HepG2 (cell line): Measurements from ENCODE around the gene PSKH1. TPM values are rescaled to one million over a fixed set of nuclear protein-coding genes. Genes with fewer than 3 reads are reported as not detected.

Experiments
- AFF4 ChIP-seq: sonication (generic); formaldehyde crosslinking; IDR thresholded peaks from 2 replicates; pipeline ENCODE4 v1.4.0; 2020; ENCODE audit warnings: missing genetic modification reagents
- ATAD3A ChIP-seq: sonication (generic); formaldehyde crosslinking; IDR thresholded peaks from 2 replicates; pipeline ENCODE4 v1.4.0; 2020; ENCODE audit warnings: missing genetic modification reagents
- ATF6 ChIP-seq: sonication (generic); formaldehyde crosslinking; conservative IDR thresholded peaks from 2 replicates; pipeline ENCODE4 v1.4.0; 2020; ENCODE audit warnings: missing genetic modification reagents
- ETV5 ChIP-seq: IDR thresholded peaks from 2 replicates; pipeline ENCODE4 v1.6.1; 2018; ENCODE audit warnings: missing biosample characterization, missing genetic modification reagents, inconsistent platforms, borderline replicate concordance
- GZF1 ChIP-seq: sonication (generic); formaldehyde crosslinking; IDR thresholded peaks from 2 replicates; pipeline ENCODE4 v1.5.1; 2020; ENCODE audit warnings: mild to moderate bottlenecking, missing genetic modification reagents
- KDM5B ChIP-seq: sonication (generic); formaldehyde crosslinking; IDR thresholded peaks from 2 replicates; pipeline ENCODE4 v1.4.0; 2020; ENCODE audit warnings: missing genetic modification reagents, mild to moderate bottlenecking, borderline replicate concordance
- MEIS1 ChIP-seq: sonication (generic); formaldehyde crosslinking; IDR thresholded peaks from 2 replicates; pipeline ENCODE4 v1.9.0; 2021; ENCODE audit warnings: mild to moderate bottlenecking, missing genetic modification reagents, moderate library complexity, borderline replicate concordance
- NFE2 ChIP-seq: sonication (generic); formaldehyde crosslinking; IDR thresholded peaks from 2 replicates; pipeline ENCODE4 v1.4.0; 2020; ENCODE audit warnings: missing genetic modification reagents
- PAX8 ChIP-seq: sonication (generic); formaldehyde crosslinking; IDR thresholded peaks from 2 replicates; pipeline ENCODE4 v1.8.0; 2022; ENCODE audit warnings: mild to moderate bottlenecking, missing genetic modification reagents, borderline replicate concordance
- RXRA ChIP-seq: sonication (generic); formaldehyde crosslinking; IDR thresholded peaks from 2 replicates; pipeline ENCODE4 v1.5.1; 2020; ENCODE audit warnings: missing genetic modification reagents
- SOX13 ChIP-seq, 3 experiments: fragments of 450-650 bp in 1 of 3; sonication (generic) in 1 of 3; formaldehyde crosslinking in 1 of 3; IDR thresholded peaks in 2 of 3; conservative IDR thresholded peaks in 1 of 3; 2 replicates each; pipeline versions ENCODE4 v1.5.0 to v1.6.1; 2016 to 2020; ENCODE audit warnings: antibody characterized with exemption in 1 of 3, mild to moderate bottlenecking in 1 of 3, missing compliant biosample characterization in 1 of 3, missing genetic modification reagents in 1 of 3, moderate library complexity in 1 of 3
- SP2 ChIP-seq: sonication (generic); formaldehyde crosslinking; IDR thresholded peaks from 2 replicates; pipeline ENCODE4 v1.5.1; 2020; ENCODE audit warnings: mild to moderate bottlenecking, missing genetic modification reagents
- ZIK1 ChIP-seq: sonication (generic); formaldehyde crosslinking; IDR thresholded peaks from 2 replicates; pipeline ENCODE4 v1.5.0; 2020; ENCODE audit warnings: mild to moderate bottlenecking, low read depth, missing genetic modification reagents, borderline replicate concordance
- ZNF12 ChIP-seq: sonication (generic); formaldehyde crosslinking; IDR thresholded peaks from 2 replicates; pipeline ENCODE4 v1.5.0; 2020; ENCODE audit warnings: missing genetic modification reagents
- ZNF224 ChIP-seq: sonication (generic); formaldehyde crosslinking; IDR thresholded peaks from 2 replicates; pipeline ENCODE4 v1.5.0; 2020; ENCODE audit warnings: mild to moderate bottlenecking, missing genetic modification reagents
- ZNF337 ChIP-seq: sonication (generic); formaldehyde crosslinking; IDR thresholded peaks from 2 replicates; pipeline ENCODE4 v1.5.1; 2020; ENCODE audit warnings: missing genetic modification reagents, low read depth, mild to moderate bottlenecking, borderline replicate concordance
- ZNF550 ChIP-seq: sonication (generic); formaldehyde crosslinking; IDR thresholded peaks from 2 replicates; pipeline ENCODE4 v1.4.0; 2020; ENCODE audit warnings: mild to moderate bottlenecking, missing genetic modification reagents, borderline replicate concordance
- ZNF747 ChIP-seq: sonication (generic); formaldehyde crosslinking; IDR thresholded peaks from 2 replicates; pipeline ENCODE4 v1.8.1; 2023; ENCODE audit warnings: missing genetic modification reagents, mild to moderate bottlenecking, borderline replicate concordance
- ZNF782 ChIP-seq: sonication (generic); formaldehyde crosslinking; IDR thresholded peaks from 2 replicates; pipeline ENCODE4 v1.4.0; 2020; ENCODE audit warnings: missing genetic modification reagents, mild to moderate bottlenecking, borderline replicate concordance
- polyA plus RNA-seq, 8 experiments: library from polyadenylated mRNA; depleted of rRNA in 3 of 8; stranded (reverse) in 7 of 8; unstranded in 1 of 8; fragments of >200 nt; fragmentation: Illumina TruSeq in 4 of 8; extraction: Trizol in 4 of 8; gene quantifications; 2 replicates each; pipeline versions ENCODE4 v1.2.1 to v1.2.3, GENCODE V29; 2011 to 2016; ENCODE audit warnings: low read depth in 4 of 8, missing spikeins in 1 of 8, mixed read lengths in 1 of 8; ENCODE audit not compliant: insufficient read depth in 1 of 8
- total RNA-seq, 5 experiments: library from RNA; depleted of rRNA; stranded (reverse); fragments of >200 nt; fragmentation: Illumina TruSeq; extraction: Trizol; gene quantifications; 2 replicates each; pipeline ENCODE4 v1.2.3, GENCODE V29; 2016; ENCODE audit warnings: low read depth in 1 of 5
- TF ChIP-seq, protein P1 (sequence below): sonication (generic); formaldehyde crosslinking; IDR thresholded peaks from 2 replicates; pipeline ENCODE4 v1.8.1; 2023; ENCODE audit warnings: missing genetic modification reagents, mild to moderate bottlenecking, borderline replicate concordance
- TF ChIP-seq, protein P2 (sequence below): IDR thresholded peaks from 2 replicates; pipeline ENCODE4 v1.6.1; 2016; ENCODE audit warnings: missing compliant biosample characterization, missing genetic modification reagents, borderline replicate concordance

The PSKH1 gene
- total and polyA plus RNA-seq, 2 of the 13 experiments (the other 11 are each of a cell fraction or from before 2014, with no cell fraction given), result 8.4 to 19.1 TPM

DNA sequence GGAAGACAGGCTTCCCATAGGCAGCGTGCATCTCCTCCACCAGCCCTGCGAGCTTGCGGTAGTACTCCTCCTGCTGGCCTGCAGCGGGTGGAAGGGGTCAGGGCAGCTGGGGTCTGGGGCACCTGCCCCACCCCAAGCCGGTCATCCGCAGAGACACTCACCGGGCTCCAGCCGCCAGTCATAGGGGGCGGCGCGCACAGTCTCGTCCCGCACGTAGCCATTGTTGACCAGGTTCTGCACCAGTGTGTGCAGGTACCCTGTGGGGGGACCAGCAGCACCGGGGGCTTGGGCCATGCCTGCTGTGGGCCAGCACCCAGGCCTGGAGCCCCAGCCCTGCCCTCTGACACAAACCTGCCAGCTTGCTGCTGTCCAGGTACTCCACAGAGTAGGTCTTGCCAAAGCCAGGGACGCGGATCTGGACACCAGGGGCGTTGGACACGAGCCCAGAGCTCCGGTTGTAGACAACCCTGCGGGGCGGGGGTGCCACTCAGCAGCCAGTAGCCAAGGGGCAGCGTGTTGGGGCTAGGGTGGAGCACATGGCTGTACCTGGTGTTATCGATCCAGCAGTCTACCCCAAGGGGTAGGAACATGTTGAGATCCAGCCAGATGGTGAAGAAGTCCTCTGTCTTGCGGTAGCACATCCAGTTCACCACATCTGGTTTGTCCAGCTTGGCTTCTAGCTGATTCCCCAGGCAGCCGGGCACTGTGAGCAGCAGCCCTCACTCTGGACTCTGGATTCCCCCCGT lies 49.6 kb downstream of the PSKH1 start (continued):
- peak; percentile 15 for TF ChIP-seq SP2 (CRISPR knock-in tag)
- peak; percentile 70; the same call in 1 of the 2 replicates for TF ChIP-seq AFF4 (CRISPR knock-in tag)
- TF ChIP-seq ATAD3A, result no peak
- peak; percentile 88; the same call in 1 of the 2 replicates for TF ChIP-seq ZNF550 (CRISPR knock-in tag)
- TF ChIP-seq ETV5 (CRISPR knock-in tag), result peak; percentile 22; the same call in 1 of the 2 replicates
- TF ChIP-seq ZNF224 (CRISPR knock-in tag), result peak; percentile 87; the same call in 1 of the 2 replicates
- peak; percentile 65 for TF ChIP-seq GZF1 (CRISPR knock-in tag)
- peak; percentile 40; the same call in 1 of the 2 replicates for TF ChIP-seq KDM5B (CRISPR knock-in tag)
- TF ChIP-seq RXRA (CRISPR knock-in tag), result peak; percentile 44; the same call in 1 of the 2 replicates
- TF ChIP-seq, protein P1, sequence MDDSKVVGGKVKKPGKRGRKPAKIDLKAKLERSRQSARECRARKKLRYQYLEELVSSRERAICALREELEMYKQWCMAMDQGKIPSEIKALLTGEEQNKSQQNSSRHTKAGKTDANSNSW (CRISPR knock-in tag), result peak; percentile 60
- peak; percentile 75; the same call in 1 of the 2 replicates for TF ChIP-seq ZNF782 (CRISPR knock-in tag)
- TF ChIP-seq, protein P2, sequence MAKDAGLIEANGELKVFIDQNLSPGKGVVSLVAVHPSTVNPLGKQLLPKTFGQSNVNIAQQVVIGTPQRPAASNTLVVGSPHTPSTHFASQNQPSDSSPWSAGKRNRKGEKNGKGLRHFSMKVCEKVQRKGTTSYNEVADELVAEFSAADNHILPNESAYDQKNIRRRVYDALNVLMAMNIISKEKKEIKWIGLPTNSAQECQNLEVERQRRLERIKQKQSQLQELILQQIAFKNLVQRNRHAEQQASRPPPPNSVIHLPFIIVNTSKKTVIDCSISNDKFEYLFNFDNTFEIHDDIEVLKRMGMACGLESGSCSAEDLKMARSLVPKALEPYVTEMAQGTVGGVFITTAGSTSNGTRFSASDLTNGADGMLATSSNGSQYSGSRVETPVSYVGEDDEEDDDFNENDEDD (CRISPR knock-in tag), result peak; percentile 58; the same call in 1 of the 2 replicates
- 0 out of 2 replicates have a peak, but pooled peaks have one; percentile 37 for TF ChIP-seq PAX8 (CRISPR knock-in tag)
- TF ChIP-seq ZIK1 (CRISPR knock-in tag), result 0 out of 2 replicates have a peak, but pooled peaks have one; percentile 48
- 0 out of 2 replicates have a peak, but pooled peaks have one; percentile 10 for TF ChIP-seq ZNF12 (CRISPR knock-in tag)
- TF ChIP-seq NFE2 (CRISPR knock-in tag), result no peak
- no peak for TF ChIP-seq ZNF747
- no peak for TF ChIP-seq MEIS1 (CRISPR knock-in tag)
- no peak for TF ChIP-seq SOX13 (IDR thresholded peaks at IDR 0.05)
- TF ChIP-seq SOX13 (CRISPR knock-in tag; conservative IDR thresholded peaks at IDR 0.05 in 1 of 2, IDR thresholded peaks at IDR 0.05 in 1 of 2), result 0 out of 4 replicates have a peak, but pooled peaks of 1 of the 2 experiments have one; percentile 6
- TF ChIP-seq ATF6 (CRISPR knock-in tag), result no peak
- peak; percentile 90; the same call in 1 of the 2 replicates for TF ChIP-seq ZNF337 (CRISPR knock-in tag)
